ENCODE results near the gene CITED1.
"Not testable (repeated sequence)": the region's sequence is repeated elsewhere in the genome, so short reads cannot be mapped to it uniquely, and the experiment has no call there.

The CITED1 gene

DNA sequence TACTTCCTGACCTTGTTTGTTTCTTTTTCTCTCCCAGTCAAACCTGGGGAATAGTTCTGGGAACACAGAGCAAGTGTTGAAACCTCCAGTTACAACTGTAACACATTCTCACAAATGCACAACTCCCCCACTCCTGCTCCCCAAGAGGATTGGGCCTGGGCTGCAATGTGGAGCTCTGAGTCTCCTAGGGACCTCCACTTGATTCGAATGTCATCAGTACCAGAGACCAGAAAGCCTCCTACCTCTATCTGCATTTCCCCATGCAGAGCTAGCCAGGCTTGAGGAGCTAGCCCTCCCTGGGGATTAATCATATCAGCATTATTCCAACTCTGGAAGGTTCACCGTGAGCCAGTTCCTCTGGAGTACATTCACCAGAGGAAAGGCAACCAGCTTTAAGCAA, 41.7 kb upstream of the CITED1 start:
- Mint-ChIP-seq H3K9me3 (peaks cover 43% of the 10 kb centered on the region), H3K27ac (peak overlapping the region; percentile 50), H3K27me3 (ENCODE audit: low read depth, poor library complexity) (no peaks in the 10 kb centered on the region), H3K4me1 (peaks cover 40% of the 10 kb centered on the region), H3K36me3 (ENCODE audit: low read depth) (peaks cover 31% of the 10 kb centered on the region), H3K4me3 (no peak overlapping the region)
- TF ChIP-seq, protein P1, sequence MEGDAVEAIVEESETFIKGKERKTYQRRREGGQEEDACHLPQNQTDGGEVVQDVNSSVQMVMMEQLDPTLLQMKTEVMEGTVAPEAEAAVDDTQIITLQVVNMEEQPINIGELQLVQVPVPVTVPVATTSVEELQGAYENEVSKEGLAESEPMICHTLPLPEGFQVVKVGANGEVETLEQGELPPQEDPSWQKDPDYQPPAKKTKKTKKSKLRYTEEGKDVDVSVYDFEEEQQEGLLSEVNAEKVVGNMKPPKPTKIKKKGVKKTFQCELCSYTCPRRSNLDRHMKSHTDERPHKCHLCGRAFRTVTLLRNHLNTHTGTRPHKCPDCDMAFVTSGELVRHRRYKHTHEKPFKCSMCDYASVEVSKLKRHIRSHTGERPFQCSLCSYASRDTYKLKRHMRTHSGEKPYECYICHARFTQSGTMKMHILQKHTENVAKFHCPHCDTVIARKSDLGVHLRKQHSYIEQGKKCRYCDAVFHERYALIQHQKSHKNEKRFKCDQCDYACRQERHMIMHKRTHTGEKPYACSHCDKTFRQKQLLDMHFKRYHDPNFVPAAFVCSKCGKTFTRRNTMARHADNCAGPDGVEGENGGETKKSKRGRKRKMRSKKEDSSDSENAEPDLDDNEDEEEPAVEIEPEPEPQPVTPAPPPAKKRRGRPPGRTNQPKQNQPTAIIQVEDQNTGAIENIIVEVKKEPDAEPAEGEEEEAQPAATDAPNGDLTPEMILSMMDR (IDR thresholded peaks at IDR 0.05), result no peak
- no peak for DNase-seq

DNA sequence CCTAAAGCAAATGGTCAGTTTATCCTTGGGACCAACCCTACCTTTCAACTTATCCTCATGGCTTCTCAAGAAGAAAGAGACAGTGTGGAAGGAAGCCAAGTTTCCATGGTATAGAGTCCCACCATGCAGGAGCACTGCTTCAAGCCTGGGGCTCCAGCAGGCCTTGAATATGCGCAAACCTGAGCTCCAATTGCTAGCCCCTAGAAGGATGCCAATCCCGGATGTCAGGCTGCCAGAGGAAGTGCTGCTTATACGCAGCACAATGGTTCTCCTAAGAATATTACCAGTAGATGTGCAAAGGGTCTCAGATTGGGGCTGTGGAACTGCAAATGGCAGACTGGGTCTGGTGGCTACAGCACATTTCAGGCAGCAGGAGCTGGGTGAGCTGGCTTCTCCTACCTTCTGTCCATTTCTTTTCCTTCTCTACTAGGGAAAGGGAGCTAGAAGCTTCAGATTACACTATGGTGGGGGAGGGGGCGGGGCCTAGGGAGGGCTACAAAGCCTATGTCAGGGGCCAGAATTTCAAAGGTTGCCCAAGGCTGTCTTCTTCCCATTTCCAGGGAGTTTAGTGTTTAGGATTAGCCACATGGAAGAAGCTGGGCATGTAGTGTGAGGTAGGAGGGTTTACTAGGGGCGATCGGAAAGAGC, 40.7 kb upstream of the CITED1 start:
- Mint-ChIP-seq H3K4me3 (peak overlapping the region; percentile 29), H3K36me3 (ENCODE audit: low read depth) (peaks cover 31% of the 10 kb centered on the region), H3K4me1 (peaks cover 32% of the 10 kb centered on the region), H3K9me3 (peaks cover 38% of the 10 kb centered on the region), H3K27me3 (ENCODE audit: low read depth, poor library complexity) (no peaks in the 10 kb centered on the region), H3K27ac (no peak overlapping the region)
- DNase-seq, result no peak
- TF ChIP-seq, protein P1 (IDR thresholded peaks at IDR 0.05), result no peak

DNA sequence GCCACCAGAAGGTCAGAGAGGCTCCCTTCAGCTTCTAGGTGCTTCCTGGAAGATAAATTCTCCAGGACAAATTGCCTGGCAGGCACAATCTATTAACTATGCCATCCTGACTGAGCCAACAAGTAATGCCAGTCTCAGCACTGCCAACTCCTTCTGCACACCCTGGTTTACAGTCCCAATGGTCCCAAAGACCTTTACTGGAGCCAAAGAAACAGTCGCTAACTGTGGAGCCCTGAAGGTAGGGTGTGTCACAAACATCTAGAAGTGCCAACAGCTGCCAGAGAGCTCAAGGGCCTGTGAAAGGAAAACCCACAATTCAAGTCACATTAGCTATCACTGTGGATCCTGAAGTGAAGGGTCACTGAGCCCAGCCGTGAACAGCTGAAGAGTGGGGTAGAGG, 34.9 kb upstream of the CITED1 start:
- no peaks in the 10 kb centered on the region for H3K27me3 Mint-ChIP-seq (ENCODE audit: low read depth, poor library complexity)
- H3K36me3 Mint-ChIP-seq (ENCODE audit: low read depth), result peaks cover 35% of the 10 kb centered on the region
- TF ChIP-seq, protein P1 (IDR thresholded peaks at IDR 0.05), result no peak
- H3K27ac Mint-ChIP-seq, result no peak overlapping the region
- no peak overlapping the region for H3K4me3 Mint-ChIP-seq
- no peak for DNase-seq
- no peaks in the 10 kb centered on the region for H3K4me1 Mint-ChIP-seq
- H3K9me3 Mint-ChIP-seq, result peaks cover 36% of the 10 kb centered on the region

DNA sequence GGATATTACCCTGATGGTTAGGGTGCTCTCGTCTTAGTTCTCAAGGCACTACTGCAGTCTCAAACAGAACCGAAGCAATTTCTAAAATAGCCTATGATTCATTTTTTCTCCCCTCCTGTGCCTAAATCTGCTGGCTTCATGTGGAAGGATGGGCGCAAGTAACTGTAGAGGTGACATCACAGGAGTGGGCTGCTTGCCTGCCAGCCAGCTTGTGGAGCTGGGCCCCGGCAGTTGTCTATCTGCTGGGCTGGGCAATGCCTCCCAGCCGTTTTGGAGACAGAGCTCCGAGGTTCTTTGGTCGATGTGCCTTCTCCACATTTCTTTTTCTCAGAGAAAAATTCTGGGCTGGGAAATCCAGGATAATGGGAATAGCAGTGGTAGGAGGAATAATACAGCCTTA, 34.3 kb upstream of the CITED1 start:
- no peak overlapping the region for H3K27ac Mint-ChIP-seq
- H3K4me3 Mint-ChIP-seq, result no peak overlapping the region
- H3K27me3 Mint-ChIP-seq (ENCODE audit: low read depth, poor library complexity), result no peaks in the 10 kb centered on the region
- DNase-seq, result no peak
- no peaks in the 10 kb centered on the region for H3K4me1 Mint-ChIP-seq
- H3K36me3 Mint-ChIP-seq (ENCODE audit: low read depth), result peaks cover 37% of the 10 kb centered on the region
- TF ChIP-seq, protein P1 (IDR thresholded peaks at IDR 0.05), result no peak
- peaks cover 35% of the 10 kb centered on the region for H3K9me3 Mint-ChIP-seq

DNA sequence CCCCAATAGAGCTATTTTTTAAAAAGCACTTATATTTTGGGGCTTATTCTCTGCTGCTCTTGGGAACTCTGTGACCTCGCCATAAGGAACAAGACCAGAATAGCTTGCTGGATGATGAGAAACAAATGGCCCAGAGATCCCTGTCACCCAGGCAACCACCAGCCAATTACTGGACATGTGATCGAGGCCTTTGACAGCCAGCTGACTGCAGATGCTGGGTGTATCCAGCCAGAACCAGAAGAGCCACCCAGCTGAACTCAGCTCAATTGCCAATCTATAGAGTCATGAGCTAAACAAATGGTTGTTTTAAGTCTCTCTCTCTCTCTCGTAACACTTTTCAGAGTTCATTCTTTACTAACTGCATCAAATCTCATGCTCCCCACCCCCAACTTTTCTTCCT, 24.4 kb upstream of the CITED1 start:
- Mint-ChIP-seq H3K27ac (no peak overlapping the region), H3K27me3 (ENCODE audit: low read depth, poor library complexity) (no peaks in the 10 kb centered on the region), H3K4me1 (peaks cover 15% of the 10 kb centered on the region), H3K4me3 (no peak overlapping the region), H3K36me3 (ENCODE audit: low read depth) (peaks cover 57% of the 10 kb centered on the region), H3K9me3 (peaks cover 61% of the 10 kb centered on the region)
- no peak for DNase-seq
- TF ChIP-seq, protein P1 (IDR thresholded peaks at IDR 0.05), result no peak

DNA sequence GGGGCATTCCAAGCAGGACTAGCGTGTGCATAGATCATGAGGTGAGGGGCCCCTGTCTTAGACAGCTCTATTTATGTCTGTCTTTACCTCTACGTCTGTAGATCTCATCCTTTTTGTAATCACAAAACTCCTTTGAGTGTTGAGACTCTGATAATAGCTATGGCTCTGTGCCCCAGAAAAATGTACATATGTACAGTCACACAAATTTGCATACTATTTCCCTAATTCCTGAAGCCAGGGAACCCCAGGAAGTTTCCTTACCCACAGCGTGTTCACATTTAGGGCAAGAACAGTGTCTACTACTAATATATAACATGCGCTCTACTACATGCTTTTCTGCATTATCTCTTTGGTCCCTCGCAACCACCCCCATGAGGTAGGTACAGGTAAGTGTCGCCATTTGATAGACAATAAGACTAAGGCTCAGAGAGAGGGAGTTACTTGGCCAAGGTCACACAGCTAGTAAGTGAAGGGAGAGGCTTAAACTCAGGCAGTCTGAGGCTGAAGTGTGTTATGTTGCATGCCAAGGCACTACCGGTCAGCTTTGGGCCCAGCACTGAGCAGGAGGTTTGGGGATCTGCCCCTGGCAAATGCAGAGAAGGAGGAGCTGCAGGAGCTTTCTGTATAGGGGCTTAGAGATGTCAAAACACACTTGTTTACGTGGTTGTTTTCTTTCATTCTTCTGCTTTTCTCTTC, 21.0 kb upstream of the CITED1 start:
- TF ChIP-seq, protein P1 (IDR thresholded peaks at IDR 0.05), result no peak
- DNase-seq, result no peak
- H3K36me3 Mint-ChIP-seq (ENCODE audit: low read depth), result peaks cover 27% of the 10 kb centered on the region
- H3K9me3 Mint-ChIP-seq, result peaks cover 63% of the 10 kb centered on the region
- H3K4me1 Mint-ChIP-seq, result peaks cover 15% of the 10 kb centered on the region
- no peaks in the 10 kb centered on the region for H3K27me3 Mint-ChIP-seq (ENCODE audit: low read depth, poor library complexity)
- no peak overlapping the region for H3K27ac Mint-ChIP-seq
- H3K4me3 Mint-ChIP-seq, result no peak overlapping the region

DNA sequence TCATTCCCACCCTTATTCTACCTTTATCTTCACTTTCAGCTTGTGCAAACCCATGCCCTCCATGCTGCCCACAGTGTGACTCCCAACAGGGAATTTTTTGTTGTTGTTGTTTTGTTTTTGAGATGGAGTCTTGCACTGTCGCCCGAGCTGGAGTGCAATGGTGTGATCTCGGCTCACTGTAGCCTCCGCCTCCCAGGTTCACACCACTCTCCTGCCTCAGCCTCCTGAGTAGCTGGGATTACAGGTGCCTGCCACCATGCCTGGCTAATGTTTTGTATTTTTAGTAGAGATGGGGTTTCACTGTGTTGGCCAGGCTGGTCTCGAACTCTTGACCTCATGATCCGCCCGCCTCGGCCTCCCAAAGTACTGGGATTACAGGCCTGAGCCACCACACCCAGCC, 13.9 kb upstream of the CITED1 start:
- not testable (repeated sequence) for H3K27ac Mint-ChIP-seq; H3K27me3 Mint-ChIP-seq (ENCODE audit: low read depth, poor library complexity); DNase-seq; H3K36me3 Mint-ChIP-seq (ENCODE audit: low read depth); H3K4me3 Mint-ChIP-seq
- Mint-ChIP-seq H3K9me3 (peaks cover 72% of the 10 kb centered on the region), H3K4me1 (peaks cover 26% of the 10 kb centered on the region)

Measured in nephron progenitor cell (in vitro differentiated cells).